ENCODE data around the gene MVB12B.
"Not testable (repeated sequence)": the region's sequence is repeated elsewhere in the genome, so short reads cannot be mapped to it uniquely, and the experiment has no call there.

Gene MVB12B, protein sequence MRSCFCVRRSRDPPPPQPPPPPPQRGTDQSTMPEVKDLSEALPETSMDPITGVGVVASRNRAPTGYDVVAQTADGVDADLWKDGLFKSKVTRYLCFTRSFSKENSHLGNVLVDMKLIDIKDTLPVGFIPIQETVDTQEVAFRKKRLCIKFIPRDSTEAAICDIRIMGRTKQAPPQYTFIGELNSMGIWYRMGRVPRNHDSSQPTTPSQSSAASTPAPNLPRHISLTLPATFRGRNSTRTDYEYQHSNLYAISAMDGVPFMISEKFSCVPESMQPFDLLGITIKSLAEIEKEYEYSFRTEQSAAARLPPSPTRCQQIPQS

DNA sequence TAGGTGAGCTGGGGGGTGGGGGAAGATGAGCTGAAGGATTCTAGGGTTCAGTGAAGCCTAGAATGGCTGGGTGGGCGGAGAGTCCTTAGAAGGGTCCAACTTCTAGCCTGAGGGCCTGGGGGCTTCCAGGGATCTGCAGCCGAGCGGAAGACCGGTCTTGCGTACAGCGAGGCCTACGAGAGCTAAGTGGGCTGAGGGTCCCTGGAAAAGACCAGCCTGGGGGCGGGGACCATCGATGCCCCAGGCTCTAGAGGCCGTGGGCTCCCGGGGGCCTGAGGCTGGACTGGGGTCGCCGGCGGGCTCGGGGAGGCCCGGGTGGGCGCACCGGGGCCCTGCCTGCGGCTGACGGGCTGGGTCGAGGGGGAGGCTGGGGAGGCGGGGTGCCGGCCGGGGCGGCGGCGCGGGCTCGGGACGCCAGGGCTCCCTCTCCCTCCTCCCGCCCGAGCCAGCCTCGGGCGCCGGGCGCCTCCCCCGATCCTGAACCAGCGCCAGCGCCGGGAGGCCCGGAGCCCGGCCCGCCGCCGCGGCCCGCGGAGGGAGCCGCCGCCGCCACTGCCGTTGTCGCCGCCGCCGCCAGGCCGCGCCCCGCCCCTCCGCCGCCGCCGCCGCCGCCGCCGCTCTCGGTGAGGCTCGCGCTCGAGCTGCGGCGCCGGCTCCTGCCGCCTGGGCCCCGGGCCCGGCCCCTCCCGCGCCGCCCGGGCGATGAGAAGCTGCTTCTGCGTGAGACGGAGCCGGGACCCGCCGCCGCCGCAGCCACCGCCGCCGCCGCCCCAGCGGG, at the start of gene MVB12B:
Gene MVB12B, plus strand, starts transcription at position 602 of the 778 bp plus-strand sequence. Its CDS starts 101 bp downstream, at position 703.
- DNase-seq: no peak

DNA sequence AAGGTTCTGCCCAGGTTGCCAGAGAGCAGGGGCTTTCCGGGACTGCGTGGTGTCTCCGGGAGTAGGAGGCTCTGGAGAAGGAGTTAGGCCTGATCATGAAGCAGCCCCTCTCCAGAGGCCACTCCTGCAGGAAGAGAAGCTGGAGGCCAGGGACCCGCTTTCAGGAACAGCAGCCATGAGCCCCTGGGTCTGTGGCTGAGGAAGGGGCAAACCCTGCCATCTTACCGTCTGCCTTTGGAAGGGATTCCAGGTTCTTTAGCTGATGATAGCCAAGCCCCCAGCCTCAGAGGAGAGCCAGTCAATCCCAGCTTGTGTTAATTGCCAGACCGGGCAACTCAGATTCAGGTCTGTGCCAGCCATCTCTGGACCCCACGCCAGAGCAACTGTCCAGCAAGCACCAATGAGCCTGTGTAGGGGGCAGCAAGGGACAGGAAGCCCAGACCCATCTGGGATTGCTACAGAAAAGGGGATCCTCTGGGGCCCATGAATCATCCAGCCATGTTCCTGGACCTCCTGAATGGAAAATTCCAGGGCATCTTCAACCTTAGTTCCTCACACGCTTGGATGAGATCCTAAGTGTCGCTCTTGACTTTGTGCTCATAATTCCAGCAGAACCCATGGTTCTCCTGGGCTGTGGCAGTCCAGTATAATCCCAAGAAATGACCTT, 42.7 kb upstream of the MVB12B start:
- DNase-seq: no peak

DNA sequence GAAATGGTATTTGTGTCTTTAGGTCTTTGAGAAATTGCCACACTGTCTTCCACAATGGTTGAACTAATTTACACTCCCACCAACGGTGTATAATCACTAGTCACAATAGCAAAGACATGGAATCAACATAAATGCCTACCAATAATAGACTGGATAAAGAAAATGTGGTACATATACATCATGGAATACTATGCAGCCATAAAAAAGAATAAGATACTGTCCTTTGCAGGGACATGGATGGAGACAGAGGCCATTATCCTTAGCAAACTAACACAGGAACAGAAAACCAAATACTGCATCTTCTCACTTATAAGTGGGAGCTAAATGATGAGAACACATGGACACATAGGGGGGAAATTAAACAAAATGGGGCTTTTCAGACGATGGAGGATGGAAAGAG, 41.0 kb upstream of the MVB12B start:
- not testable (repeated sequence) for DNase-seq

DNA sequence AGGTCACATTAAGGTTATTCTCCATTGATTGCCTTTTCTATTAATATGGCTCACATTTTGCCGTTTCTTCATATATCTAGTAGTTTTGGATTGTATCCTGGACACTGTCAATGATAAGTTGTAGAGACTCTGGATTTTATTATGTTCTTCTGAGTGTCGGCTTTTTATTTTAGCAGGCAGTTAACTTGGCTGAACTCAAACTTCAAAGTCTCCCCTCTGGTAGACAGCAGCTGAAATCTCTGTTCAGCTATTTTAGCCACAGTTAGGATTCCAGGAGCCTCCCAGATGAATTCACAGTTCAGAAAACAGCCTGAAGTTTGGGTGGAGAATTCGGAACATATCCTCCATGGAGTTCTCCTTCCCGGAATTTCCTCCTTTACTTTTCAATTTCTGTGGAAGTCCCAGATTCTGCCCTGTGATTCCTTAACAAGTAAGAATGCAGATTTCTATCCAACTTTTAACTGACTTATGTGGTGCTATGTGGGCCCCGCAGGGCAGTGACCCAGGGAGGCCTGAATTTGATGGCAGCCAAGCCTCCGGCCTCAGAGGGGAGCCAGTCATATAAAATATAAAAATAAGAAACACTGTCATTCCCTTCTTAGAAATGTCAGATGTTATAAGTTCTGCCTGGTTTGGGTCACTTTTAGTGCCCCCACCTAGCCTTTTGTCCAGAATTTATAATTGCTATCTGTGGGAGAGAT, 39.3 kb upstream of the MVB12B start:
- no peak for DNase-seq

DNA sequence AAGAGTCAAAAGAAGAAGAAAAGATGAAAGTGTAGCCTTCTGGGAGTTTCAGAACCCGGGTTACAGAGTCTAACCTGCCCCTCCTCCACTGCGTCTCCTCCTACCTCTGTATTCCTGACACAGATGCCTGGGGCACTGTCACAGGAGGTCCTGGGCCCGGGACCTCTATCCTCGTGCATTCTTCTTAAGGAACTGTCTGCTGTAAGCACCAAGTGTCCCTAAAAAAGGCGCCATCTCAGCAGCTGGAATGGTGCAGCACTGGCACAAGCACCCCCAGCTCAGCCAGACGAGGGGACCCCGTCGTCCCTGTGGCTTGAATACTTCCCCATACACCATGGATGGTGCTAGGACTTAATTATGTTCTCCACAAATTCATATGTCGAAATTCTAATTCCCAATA, 35.8 kb upstream of the MVB12B start:
- DNase-seq: no peak

DNA sequence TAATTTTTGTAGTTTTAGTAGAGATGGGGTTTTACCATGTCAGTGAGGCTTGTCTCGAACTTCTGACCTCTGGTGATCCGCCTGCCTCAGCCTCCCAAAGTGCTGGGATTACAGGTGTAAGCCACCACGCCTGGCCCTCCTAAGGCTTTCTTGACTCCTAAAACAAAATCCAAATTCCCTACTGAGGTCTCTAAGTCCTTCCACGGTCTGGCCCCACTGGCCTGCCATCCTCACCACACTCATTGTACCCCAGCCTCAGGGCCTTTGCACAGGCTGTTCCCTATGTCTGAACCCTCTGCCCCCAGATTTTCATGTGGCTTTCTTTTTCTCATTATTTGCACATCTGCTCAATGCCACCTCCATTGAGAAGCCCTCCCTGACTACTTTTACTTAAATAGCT, 34.7 kb upstream of the MVB12B start:
- no peak for DNase-seq

DNA sequence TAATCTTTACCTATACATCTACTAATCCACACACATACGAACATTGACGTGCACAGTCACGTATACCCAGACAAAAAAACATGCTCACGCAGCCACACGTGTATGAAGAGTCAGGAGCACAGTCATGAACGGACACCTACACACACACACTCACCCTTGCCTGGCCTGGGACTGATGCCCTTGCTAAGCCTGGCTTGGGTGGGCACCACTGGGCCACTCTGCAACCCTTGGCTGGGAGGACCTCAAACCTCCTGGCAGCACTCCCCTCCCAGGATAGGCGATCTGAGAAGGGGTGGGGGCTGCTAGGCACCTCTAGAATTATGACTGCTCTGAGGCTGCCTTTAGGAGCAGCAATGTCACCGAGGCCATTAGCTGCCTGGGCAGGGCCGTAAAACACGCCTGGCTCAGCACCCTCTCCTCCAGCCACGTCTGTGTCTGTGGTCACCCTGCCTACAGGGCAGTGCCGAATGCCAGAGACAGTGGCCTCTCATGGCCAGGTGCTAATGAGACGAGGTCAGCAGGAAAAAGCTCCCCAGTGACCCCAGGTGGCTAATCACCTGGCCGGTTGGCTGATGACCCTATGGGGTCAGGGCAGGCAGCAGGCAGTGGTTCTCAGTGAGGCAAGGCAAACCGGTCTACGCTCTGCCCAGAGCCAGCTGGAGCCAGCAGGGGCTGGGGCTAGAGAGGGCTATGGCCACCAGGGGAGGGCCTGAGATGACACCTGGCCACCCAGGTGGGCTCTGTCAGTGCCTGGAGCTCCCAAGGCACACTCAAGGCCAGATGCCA, 33.7 kb upstream of the MVB12B start:
- no peak for DNase-seq

DNA sequence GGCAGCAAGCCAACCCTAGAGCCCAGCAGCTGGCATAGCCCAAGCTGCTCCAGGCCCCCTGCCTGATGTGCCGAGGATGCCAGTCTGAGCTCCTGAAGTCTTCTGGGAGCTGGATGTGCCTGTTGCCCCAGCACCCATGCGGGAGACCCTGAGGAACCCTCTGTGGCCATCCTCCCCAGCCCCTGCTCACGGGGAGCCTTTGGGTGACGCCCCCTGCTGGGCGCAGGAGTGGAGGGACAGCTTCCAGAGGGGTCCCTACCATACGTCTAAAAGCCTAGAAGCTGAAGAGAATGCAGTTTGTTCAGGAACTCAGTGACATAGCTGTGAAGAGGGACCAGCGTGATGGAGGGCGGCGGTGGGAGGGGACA, 33.1 kb upstream of the MVB12B start:
- DNase-seq: no peak

DNA sequence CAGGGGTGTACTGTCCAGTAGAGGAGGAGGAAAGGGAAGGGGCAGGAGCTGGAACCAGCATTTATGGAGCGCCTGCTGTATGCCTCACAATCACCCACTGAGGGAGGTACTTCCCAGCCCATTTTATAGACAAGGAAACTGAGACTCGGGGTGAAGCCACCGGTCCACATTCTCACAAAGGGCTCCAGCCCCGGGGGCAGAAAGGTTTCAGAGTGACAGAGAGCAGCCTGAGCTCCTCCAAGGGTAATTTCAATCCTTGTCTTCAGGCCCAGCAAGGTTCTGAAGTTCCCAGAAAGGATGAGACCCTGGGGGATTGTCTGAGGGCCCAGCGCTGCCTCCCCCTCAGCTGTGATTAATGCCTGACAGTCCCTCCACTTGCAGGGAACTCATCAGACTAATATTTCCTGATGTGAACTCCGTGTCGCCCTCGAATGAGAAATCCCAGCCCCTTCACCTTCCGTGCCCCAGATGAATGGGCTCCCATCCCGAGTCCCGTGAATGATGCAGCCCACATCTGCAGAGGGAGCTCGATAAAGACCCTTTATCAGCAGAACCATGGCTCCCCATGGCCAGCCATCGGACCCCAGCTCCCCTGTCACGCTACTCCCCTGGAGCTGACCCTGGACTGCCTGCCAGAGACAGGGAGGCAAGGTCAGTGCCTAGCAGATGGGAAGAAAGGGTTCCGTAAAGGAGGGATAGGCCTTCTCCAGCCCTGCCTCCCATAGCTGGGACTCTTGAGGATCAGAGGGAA, 32.1 kb upstream of the MVB12B start:
- no peak for DNase-seq

DNA sequence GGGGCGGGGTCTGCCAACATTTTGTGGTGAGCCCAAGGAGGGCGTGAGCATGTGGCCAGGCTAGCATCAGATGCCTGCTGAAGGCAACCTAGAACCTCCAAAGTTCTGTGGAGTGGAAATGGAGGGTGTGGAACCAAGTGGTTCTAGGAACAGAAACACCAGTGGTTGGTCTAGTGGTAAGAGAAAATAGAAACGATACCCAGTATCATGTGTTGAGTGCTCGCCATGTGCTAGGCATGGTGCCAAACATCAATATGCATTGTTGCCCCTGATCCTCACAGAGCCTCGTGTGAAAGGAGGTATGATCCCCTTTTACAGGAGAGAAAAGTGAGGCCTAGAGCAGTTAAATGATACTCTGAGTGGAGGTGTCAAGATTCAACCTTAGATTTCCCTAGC, 31.5 kb upstream of the MVB12B start:
- DNase-seq: no peak

DNA sequence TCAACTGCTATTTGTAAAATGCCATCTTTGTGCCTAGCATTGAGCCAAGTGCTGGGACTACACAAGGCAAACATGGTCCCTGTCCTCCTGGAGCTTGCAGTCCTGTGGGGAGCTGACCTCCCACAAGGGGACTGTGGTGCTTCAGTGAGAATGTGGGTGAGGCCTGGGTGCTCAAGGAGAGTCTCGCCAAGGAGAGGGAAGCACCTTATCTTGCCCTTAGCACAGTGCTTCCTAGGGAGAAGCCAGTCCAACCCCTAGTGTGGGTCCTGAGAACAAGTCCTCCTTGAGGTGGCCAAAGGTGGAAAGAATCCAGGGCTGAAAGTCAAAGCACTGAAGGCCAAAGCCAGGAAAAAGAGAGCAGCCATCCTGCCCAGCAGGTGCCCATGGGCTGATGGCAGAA, 31.1 kb upstream of the MVB12B start:
- DNase-seq: no peak

DNA sequence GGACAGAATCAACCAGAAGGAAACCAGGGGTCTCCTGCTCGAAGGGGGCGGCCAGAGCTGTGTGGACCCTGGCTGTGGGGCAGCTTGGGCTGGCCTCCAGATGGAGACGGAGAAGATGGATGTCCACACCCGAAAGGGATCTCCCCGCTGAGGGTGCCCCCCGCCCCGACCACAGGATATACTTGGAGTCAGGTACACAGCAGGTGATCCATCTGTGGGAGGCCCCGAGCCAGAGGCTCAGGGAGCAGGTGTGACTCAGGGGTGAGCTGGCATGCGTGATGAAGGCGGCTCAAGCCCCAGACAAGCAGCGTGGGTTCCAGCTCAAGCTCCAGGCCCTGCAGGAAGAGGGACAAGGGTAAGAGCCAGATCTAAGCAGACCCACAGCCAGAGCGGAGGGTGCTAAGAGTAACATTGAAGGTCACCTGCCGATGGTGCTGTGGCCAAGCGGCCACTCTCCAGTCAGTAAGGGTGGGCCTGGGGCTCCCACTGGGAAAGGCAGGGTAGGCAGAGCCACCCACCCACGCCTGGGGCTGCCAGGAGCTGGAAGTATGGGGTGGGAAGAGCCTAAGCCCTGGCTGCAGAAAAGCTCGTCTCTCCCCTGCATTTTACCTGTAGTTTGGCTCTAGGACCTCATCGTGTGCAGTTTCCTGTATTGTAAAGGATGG, 30.6 kb upstream of the MVB12B start:
- DNase-seq: no peak

DNA sequence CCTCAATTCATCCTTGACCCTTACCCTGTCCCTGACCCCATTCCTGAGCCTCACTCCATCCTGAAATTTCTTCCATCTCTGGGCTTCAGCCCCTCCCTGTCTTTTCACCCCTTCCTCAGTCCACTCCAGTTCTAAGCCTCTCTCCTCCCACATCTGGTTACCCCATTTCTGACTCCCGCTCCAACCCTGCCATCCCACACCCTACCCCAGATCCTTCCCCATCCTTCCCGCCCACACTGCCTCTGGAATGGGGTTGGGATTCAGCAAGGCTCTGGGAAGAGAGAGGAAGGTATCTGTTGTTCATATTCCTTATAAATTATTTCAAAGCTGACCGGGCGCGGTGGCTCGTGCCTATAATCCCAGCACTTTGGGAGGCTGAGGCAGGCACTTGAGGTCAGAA, 29.9 kb upstream of the MVB12B start:
- DNase-seq: no peak

DNA sequence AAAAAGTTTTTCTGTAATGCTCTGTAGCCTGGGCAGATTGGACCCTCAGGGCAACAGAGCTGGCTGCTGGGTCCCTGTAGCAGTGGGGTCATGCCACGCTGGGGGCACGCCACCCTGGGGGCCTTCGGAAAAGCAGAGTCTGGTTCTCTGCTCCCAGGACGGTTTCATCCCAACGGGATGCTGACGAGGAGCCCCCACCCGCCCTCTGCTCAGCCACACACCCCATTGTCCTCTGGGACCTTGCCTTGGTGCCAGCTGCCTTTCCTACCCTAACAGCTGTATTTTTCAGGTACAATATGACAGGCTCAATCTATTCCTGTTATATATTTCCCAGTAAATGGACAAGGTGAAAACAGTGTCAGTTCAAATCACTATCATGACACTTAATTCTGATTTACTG, 29.0 kb upstream of the MVB12B start:
- DNase-seq: no peak

DNA sequence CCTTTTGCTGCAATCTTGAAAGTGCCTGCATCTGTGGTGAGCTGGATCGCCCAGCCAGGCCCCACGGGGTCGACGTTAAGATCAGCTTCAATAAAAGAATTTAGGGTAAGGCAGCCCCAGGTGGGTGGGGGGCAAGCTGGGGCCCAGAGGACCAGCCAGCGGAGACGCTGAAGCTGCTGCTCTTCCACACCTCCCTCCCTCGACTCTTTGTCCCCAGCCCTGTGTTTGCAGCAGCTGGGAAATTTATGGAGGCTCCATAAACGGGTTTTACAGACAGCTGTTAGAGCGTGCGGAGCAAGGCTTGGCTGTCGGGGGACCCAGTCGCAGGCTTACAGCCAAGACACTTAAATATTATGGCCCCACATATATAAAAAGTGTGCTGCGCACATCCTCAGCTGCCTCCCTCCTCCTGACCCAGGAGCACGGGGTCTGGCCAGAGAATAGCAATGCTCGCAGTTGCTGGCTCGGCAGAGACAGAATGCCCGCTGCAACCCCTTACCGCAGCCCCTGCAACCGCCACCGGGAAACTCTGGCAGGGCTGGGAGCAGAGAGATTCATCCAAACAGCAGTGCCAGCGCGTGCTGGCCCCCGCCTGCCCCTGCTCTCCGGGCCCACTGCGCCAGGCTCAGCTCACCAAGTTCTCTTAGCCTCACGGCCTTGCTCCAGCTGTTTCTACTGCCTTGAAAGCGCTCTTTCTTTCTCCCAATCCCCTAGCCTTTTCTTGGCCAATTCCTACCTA, 28.4 kb upstream of the MVB12B start:
- DNase-seq: no peak

DNA sequence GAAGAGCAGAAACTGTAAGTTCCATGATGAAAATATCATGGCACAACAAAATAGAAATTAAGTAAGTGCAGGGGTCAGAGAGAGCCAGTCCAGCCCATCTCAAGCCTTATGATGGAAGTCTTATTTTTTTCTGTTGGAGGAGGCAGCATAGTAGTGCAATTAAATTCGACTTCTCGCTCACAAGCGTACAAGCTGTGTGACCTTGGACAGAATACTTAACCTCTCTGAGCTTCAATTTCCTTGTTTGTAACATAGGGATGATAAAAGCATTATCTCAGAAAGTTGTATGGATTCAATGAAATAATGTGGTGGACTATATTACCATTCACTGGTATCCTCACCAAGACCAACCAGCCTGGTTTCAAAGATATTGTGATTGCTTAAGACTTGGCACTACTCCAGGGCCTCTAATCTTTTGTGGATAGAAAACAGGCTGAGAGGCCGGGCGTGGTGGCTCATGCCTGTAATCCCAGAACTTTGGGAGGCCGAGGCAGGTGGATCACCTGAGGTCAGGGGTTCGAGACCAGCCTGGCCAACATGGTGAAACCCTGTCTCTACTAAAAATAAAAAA, 26.8 kb upstream of the MVB12B start:
- DNase-seq: no peak

DNA sequence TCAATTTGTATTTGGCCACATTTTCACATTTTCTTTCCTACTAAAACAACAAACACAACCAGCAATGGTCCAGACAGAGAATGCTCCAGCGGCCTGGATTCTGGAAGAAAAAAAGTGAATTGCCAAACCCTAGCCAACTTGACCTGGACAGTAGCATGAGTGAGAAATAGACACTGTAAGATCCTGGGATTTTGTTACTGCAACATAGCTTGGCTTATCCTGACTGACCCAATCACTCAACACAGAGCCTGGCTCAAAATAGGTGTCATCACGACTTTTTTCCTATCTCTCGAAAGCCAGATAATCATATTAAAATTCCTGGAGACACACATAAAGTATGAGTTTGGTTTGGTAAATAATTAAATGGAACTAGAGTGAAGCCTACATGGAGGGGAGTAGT, 25.4 kb upstream of the MVB12B start:
- DNase-seq: no peak

DNA sequence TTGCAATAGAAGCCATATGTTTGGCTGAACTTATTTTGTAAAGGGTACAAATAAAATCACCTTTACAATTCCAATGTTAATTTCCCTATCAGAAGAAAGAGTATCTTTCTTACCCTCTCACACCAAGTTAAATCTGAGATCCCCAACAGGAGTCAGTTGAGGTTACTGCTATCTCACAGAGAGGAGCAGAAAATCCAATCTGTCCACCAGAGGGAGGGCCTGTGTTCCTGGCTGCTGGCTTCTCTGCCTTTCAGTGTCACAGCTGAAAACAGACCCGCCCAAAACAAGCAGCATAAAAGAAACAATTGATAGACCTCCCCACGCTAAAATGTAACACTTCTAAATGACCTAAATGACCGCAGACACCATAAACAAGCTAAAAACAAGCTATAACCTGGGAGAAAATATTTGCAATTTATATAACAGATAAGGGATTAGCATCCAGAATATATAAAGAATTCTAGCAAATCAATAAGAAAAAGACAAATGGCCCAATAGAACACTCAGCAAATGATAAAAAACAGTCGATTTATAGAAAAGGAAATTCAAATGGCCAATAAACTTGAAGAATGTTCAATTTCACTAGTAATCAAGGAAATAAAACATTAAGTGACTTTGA, 24.5 kb upstream of the MVB12B start:
- DNase-seq: peak; percentile 4

DNA sequence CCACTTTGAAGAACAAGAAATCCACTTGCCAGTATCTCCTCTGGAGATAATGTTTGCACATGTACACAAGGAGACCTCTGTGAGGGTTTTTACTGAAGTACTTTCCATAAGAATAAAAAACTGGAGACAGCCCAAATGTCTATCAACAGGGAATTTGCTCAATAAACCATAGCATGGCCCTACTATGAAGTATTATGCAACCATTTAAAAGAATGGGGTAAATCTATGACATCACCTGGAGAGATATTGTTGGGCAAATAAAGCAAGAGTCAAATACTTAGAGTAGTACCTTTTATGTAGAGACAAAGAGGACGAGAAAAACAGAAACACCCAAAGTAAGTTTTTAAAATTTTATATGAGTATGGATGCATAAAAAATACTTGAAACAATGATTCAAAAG, 23.9 kb upstream of the MVB12B start:
- DNase-seq: no peak

DNA sequence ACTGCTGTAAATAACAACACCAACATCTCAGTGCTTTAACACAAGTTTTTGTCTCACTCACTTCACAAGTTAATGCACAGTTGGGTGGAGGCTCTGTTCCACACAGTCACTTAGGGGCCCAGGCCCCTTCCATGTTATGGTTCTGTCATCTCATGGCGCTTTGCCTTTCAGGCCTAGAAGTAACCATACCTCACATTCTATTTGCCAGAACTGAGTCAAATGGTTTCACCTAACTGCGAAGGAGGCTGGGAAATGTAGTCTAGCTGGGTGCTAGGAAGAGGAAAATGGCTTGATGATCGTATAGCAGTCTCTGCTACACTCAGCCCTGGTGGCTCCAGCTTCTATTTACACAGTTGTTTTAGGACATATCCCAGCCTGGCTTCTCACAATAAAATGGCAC, 23.1 kb upstream of the MVB12B start:
- no peak for DNase-seq
